Lower leg skin (tissue), 4 donors: ENCODE data around the gene ABCG5. TPM values are rescaled to one million over a fixed set of nuclear protein-coding genes. Genes with fewer than 3 reads are reported as not detected.

Experiments used
- DNase-seq, 2 donors: peaks; one replicate each; pipeline ENCODE4 v3.0.0-alpha.2; 2019; ENCODE audit warnings: low spot score in 2 of 2
- H3K4me3 ChIP-seq: fragments of 200-600 bp; sonication (generic); 2 replicates; pipeline ENCODE4 v1.5.1; 2017; ENCODE audit warnings: mild to moderate bottlenecking, low read depth; ENCODE audit not compliant: poor library complexity, severe bottlenecking
- CTCF ChIP-seq, 3 donors: fragments of 450-650 bp; IDR thresholded peaks; one replicate each; pipeline ENCODE4 v1.5.1; 2016; ENCODE audit warnings: antibody characterized with exemption in 3 of 3, mild to moderate bottlenecking in 3 of 3, moderate library complexity in 2 of 3
- POLR2A ChIP-seq, 2 donors: fragments of 450-650 bp; IDR thresholded peaks; one replicate each; pipeline ENCODE4 v1.6.1; 2016 to 2017; ENCODE audit warnings: antibody characterized with exemption in 2 of 2, mild to moderate bottlenecking in 1 of 2, moderate library complexity in 1 of 2
- WGBS, 2 donors: methylation state at CpG; one replicate each; pipeline ENCODE4 v1.1.5; 2018; 5-methylcytosine and 5-hydroxymethylcytosine counted together
- intact Hi-C: fragments of 100-400 bp; cut with DNase I; formaldehyde crosslinking; loops from one replicate; pipeline ENCODE4 v1.15.0; 2023; ENCODE audit warnings: low total_unique reads
- total RNA-seq, 4 donors: library from RNA; depleted of rRNA; stranded (reverse); fragments of >200 nt; gene quantifications; one replicate each; pipeline ENCODE4 v1.1.0, GENCODE V29; 2016

The ABCG5 gene
- total RNA-seq, 4 donors from 2014 or later = not detected

DNA sequence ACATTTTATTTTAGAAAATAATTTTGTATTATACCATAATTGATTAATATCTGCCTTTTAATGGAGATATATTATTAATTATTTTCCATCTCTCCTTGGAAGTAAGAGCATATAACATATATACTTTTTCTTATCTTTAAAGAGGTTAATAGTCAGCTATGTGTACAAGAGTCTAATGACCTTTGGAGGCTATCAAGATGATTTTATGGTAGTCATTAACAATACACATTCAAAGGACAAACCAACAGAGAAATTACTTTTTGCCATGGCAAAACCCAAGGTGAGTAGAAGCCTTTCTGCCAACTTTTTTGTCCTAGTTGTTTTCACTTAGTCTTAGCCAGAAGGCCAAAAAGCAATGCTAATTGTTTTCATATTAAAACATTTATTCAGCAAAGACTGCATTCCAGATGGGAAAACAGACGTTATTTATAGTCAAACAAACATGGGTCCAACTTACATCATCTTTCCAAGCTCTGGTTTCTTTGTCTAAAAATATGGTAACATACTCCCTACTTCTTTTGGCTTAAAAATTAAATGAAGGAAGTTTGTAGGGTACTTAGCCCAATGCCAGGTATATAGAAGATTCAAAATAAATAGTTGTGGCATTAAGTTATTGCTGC, 74.4 kb downstream of the ABCG5 start:
- no peak for DNase-seq
- intact Hi-C loops = no loop called here
- WGBS, 2 donors = 42 to 56% methylated on average over 1 of the region's 1 CpG

DNA sequence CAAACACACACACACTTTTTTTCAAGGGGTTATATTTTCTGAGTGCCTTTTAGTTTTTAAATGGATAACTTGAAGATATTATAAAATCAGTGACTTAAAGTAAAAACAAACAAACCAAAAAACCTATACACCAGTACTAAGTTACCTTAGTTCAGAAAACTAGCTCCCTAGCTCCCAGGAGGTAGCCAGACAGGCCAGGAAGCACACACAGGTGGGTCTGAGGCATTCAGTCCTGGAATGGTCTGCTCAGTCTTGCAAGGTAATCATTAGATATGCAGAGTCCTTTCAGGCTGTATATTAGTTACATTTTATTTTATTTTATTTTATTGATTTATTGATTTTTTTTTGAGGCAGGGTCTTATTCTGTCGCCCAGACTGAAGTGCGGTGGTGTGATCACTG, 75.5 kb downstream of the ABCG5 start:
- no peak for DNase-seq
- 95 to 98% methylated on average over 2 of the region's 2 CpGs for WGBS, 2 donors
- H3K4me3 ChIP-seq = no peak overlapping the region
- intact Hi-C loops = no loop called here
- TF ChIP-seq CTCF (IDR thresholded peaks at IDR 0.05) (no peak), POLR2A (IDR thresholded peaks at IDR 0.05) (no peak)

More for the DNA sequence above, 74.4 kb downstream of the ABCG5 start:
- H3K4me3 ChIP-seq = no peak overlapping the region
- no peak for TF ChIP-seq POLR2A (IDR thresholded peaks at IDR 0.05)
- TF ChIP-seq CTCF (IDR thresholded peaks at IDR 0.05) = no peak

Other genes starting within 250 kb of the ABCG5 start
- gene THADA, start 242.8 kb downstream of the ABCG5 start, total RNA-seq = 10 to 100 TPM; 19.5 to 26.4 (median 22.2) TPM
- gene PLEKHH2, start 201.6 kb downstream of the ABCG5 start, total RNA-seq = 10 to 100 TPM; 10.4 to 17.6 (median 15.4) TPM
- gene C1GALT1C1L, start 162.4 kb downstream of the ABCG5 start, total RNA-seq = under 1 TPM in 3 of 4 donors, not detected in 1; 0.30 to 0.51 (median 0.36) TPM
- gene DYNC2LI1, start 64.8 kb downstream of the ABCG5 start, total RNA-seq = 10 to 100 TPM; 13.6 to 20.4 (median 17.7) TPM
- not detected for gene ABCG8, start 132 bp upstream of the ABCG5 start, total RNA-seq
- 10 to 100 TPM; 39.5 to 51.2 (median 47.8) TPM for gene LRPPRC, start 157.2 kb upstream of the ABCG5 start, total RNA-seq